ENCODE data around the gene PLEKHH1.

DNA sequence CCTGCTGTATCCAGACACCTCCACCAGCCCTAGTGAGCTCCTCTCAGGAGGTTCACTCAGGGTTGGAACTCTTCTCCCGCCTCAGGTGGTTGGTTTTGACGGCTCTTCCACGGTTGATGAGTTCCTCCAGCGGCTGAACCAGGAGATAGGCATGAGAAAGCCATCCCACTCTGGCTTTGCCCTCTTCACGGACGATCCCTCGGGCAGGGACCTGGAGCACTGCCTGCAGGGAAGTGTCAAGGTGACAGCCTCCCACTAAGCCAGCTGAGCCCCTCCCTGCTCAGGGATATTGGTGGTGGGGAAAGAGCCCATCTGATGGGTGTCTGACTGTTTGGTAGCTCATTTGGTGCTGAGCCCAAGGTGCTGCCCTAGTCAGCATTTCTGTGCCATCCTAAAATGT is 46.5 kb downstream of the PLEKHH1 start:
- TF ChIP-seq, protein P1, sequence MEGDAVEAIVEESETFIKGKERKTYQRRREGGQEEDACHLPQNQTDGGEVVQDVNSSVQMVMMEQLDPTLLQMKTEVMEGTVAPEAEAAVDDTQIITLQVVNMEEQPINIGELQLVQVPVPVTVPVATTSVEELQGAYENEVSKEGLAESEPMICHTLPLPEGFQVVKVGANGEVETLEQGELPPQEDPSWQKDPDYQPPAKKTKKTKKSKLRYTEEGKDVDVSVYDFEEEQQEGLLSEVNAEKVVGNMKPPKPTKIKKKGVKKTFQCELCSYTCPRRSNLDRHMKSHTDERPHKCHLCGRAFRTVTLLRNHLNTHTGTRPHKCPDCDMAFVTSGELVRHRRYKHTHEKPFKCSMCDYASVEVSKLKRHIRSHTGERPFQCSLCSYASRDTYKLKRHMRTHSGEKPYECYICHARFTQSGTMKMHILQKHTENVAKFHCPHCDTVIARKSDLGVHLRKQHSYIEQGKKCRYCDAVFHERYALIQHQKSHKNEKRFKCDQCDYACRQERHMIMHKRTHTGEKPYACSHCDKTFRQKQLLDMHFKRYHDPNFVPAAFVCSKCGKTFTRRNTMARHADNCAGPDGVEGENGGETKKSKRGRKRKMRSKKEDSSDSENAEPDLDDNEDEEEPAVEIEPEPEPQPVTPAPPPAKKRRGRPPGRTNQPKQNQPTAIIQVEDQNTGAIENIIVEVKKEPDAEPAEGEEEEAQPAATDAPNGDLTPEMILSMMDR (conservative IDR thresholded peaks at IDR 0.05 in 1 of 2, IDR thresholded peaks at IDR 0.05 in 1 of 2; ENCODE audit: extremely low read depth in 1 of 2, insufficient read depth in 1 of 2, low read depth in 1 of 2, low read length in 2 of 2): no peak
- no peak for TF ChIP-seq EZH2 (IDR thresholded peaks at IDR 0.05; ENCODE audit: borderline replicate concordance, low read length)

Measured in mammary epithelial cell (primary cell).